ENCODE data around the gene EXD2. TPM values are rescaled to one million over a fixed set of nuclear protein-coding genes. Genes with fewer than 3 reads are reported as not detected.

The EXD2 gene
- total RNA-seq, 6 donors from 2014 or later = 18.4 to 30.4 (median 21.1) TPM

DNA sequence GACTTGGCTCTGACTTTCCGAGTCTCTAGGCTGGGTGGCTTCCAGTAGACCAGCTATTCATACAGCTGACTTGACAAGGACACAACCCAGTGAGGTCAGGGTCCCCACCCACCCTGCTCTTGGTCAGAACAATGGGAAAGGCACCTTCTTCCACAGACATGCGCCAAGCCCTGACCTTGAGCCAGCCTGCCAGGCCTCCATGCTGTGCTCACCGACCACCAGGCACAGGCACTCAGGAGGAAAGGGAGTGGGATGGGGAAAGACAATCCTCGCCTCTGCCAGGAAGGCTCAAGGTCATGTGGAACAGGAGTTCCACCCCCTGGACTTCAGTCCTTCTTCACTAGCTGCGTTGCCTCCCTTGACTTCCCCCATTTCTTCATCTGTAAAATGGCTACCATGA lies 100.1 kb downstream of the EXD2 start:
- TF ChIP-seq POLR2AphosphoS5 (IDR thresholded peaks at IDR 0.05) = no peak
- TF ChIP-seq POLR2A (IDR thresholded peaks at IDR 0.05) = no peak
- TF ChIP-seq EP300 (IDR thresholded peaks at IDR 0.05) = no peak
- TF ChIP-seq, protein P1, sequence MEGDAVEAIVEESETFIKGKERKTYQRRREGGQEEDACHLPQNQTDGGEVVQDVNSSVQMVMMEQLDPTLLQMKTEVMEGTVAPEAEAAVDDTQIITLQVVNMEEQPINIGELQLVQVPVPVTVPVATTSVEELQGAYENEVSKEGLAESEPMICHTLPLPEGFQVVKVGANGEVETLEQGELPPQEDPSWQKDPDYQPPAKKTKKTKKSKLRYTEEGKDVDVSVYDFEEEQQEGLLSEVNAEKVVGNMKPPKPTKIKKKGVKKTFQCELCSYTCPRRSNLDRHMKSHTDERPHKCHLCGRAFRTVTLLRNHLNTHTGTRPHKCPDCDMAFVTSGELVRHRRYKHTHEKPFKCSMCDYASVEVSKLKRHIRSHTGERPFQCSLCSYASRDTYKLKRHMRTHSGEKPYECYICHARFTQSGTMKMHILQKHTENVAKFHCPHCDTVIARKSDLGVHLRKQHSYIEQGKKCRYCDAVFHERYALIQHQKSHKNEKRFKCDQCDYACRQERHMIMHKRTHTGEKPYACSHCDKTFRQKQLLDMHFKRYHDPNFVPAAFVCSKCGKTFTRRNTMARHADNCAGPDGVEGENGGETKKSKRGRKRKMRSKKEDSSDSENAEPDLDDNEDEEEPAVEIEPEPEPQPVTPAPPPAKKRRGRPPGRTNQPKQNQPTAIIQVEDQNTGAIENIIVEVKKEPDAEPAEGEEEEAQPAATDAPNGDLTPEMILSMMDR (IDR thresholded peaks at IDR 0.05) = no peak
- Histone ChIP-seq H3K4me3 (no peak overlapping the region), H3K36me3 (no peaks in the 10 kb centered on the region), H3K9me3 (no peaks in the 10 kb centered on the region), H3K27ac (no peak overlapping the region), H3K27me3 (no peaks in the 10 kb centered on the region), H3K4me1 (no peaks in the 10 kb centered on the region)
- WGBS, 2 donors = 76 to 78% methylated on average over 4 to 5 of the region's 5 CpGs
- DNase-seq (no peak), ATAC-seq (ENCODE audit: low FRiP score in 2 of 2) (peak in 1 of 2 donors; percentile 9)

DNA sequence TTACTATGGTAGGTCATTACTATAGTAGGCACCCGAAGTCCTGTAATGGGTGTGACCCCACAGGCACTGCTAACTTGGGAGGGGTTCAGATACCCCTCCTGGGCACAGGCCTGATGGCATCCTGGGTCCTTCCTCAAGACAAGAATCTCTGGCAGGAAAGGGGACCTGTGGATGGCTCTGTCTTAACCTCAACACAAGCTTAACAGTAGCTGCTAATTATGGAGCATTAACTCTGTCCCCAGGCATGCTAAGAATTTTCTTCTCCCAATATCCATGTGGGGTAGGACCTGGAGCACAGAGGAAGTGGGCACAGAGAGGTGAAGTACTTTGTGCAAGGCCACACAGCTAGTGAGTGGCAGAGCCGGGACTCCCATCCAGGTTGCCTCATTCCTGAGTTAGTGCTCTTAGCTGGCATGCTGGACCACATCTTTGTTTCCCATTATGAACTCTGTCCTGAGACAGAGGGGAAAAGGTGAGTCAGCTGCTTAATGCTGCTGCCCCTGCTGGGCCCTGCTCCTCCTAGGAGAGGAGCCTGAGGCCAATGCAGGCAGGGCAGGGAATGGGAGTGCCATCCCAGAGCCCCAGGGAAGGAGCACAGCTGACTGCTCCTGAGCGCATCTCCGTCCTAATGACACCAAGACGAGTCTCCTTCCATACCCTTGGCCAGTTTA lies 100.7 kb downstream of the EXD2 start:
- Histone ChIP-seq H3K27me3 (no peaks in the 10 kb centered on the region), H3K9me3 (no peaks in the 10 kb centered on the region), H3K27ac (no peak overlapping the region), H3K4me3 (no peak overlapping the region), H3K4me1 (no peaks in the 10 kb centered on the region), H3K36me3 (no peaks in the 10 kb centered on the region)
- DNase-seq = no peak
- TF ChIP-seq EP300 (IDR thresholded peaks at IDR 0.05) (no peak), POLR2A (IDR thresholded peaks at IDR 0.05) (no peak), POLR2AphosphoS5 (IDR thresholded peaks at IDR 0.05) (no peak)
- TF ChIP-seq, protein P1 (IDR thresholded peaks at IDR 0.05) = no peak
- peak in 1 of 2 donors; percentile 12 for ATAC-seq (ENCODE audit: low FRiP score in 2 of 2)
- 88 to 92% methylated on average over 4 to 5 of the region's 5 CpGs for WGBS, 2 donors

Small RNAs within 50 kb of the gene (small RNA-seq; reads per million reads assigned to genes)
- 0 reads per million in 4 donors for gene RF00019

Other genes starting within 250 kb of the EXD2 start
- gene ACTN1, start 212.2 kb upstream of the EXD2 start, total RNA-seq = 100 to 1,000 TPM; 117 to 195 (median 157) TPM
- 10 to 100 TPM; 37.7 to 78.6 (median 49.0) TPM for gene DCAF5, start 38.4 kb upstream of the EXD2 start, total RNA-seq
- 1 to 10 TPM in 3 of 6 donors, under 1 TPM in 3; under 0.01 to 8.4 (median 1.3) TPM for gene GALNT16, start 68.7 kb downstream of the EXD2 start, total RNA-seq
- 100 to 1,000 TPM in 2 of 6 donors, 10 to 100 TPM in 4; 36.7 to 121 (median 60.5) TPM for gene ERH, start 206.8 kb downstream of the EXD2 start, total RNA-seq
- 10 to 100 TPM; 17.8 to 70.4 (median 54.0) TPM for gene SLC39A9, start 207.2 kb downstream of the EXD2 start, total RNA-seq

Data from upper lobe of left lung (tissue), 6 donors.